Coronary artery (tissue), 2 donors: ENCODE data around the gene DOCK4.

Experiments used
- DNase-seq: peaks from one replicate; pipeline ENCODE4 v3.0.0-alpha.2; 2017; ENCODE audit warnings: low spot score
- H3K27ac ChIP-seq, 2 donors: fragments of 200-600 bp; sonication (generic); one replicate each; pipeline ENCODE4 v1.5.1; 2016 to 2019
- H3K4me3 ChIP-seq: fragments of 200-600 bp; sonication (generic); 2 replicates; pipeline ENCODE4 v1.5.1; 2016; ENCODE audit warnings: mild to moderate bottlenecking, moderate library complexity
- TF ChIP-seq, protein P1 (sequence below): fragments of 200-600 bp; sonication (generic); IDR thresholded peaks from one replicate; pipeline ENCODE4 v1.5.1; 2019; ENCODE audit warnings: antibody characterized with exemption

The DOCK4 gene

DNA sequence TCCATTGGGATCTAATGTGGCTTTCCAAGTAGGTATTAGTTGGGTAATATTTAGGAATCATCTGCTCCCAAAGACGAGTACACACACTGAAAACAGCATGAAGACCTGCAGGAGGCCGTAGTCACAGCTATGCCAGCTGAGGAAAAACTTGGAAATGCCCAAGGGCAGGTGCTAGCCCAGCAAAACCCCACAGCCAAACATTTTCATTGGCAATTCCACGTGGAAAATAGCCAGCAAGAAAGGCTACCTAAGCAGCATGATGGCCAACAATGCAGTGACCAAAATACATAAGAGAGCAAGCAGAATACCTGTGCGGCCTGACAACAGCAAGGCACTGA, 32.7 kb downstream of the DOCK4 start:
- TF ChIP-seq, protein P1, sequence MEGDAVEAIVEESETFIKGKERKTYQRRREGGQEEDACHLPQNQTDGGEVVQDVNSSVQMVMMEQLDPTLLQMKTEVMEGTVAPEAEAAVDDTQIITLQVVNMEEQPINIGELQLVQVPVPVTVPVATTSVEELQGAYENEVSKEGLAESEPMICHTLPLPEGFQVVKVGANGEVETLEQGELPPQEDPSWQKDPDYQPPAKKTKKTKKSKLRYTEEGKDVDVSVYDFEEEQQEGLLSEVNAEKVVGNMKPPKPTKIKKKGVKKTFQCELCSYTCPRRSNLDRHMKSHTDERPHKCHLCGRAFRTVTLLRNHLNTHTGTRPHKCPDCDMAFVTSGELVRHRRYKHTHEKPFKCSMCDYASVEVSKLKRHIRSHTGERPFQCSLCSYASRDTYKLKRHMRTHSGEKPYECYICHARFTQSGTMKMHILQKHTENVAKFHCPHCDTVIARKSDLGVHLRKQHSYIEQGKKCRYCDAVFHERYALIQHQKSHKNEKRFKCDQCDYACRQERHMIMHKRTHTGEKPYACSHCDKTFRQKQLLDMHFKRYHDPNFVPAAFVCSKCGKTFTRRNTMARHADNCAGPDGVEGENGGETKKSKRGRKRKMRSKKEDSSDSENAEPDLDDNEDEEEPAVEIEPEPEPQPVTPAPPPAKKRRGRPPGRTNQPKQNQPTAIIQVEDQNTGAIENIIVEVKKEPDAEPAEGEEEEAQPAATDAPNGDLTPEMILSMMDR: no peak
- DNase-seq: no peak
- Histone ChIP-seq H3K4me3 (no peak overlapping the region), H3K27ac (peak overlapping the region in 1 of 2 donors; percentile 33)

- no peak overlapping the region for H3K4me3 ChIP-seq
- TF ChIP-seq, protein P1: no peak
- no peak for DNase-seq
- H3K27ac ChIP-seq: peak overlapping the region in 1 of 2 donors; percentile 33
Observed at GRCh38 chr7:112172870-112173567, 33.2 kb downstream of the DOCK4 start.

GRCh38 chr7:112171673-112172072, 34.5 kb downstream of the DOCK4 start:
- H3K4me3 ChIP-seq: no peak overlapping the region
- H3K27ac ChIP-seq: no peak overlapping the region
- no peak for DNase-seq
- TF ChIP-seq, protein P1: no peak

DNA sequence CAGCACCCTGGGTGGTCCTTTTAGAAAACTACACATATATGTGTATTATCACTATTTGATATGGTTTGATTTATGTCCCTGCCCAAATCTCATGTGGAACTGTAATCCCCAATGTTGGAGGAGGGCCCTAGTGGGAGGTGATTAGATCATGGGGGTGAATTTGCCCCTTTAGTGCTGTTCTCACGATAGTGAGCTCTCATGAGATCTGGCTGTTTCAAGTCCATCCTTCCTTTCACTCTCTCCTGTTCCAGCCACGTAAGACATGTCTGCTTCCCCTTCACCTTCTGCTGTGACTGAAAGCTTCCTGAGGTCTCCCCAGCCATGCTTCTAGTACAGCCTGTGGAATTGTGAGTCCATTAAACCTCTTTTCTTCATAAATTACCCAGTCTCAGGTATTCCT, 37.3 kb downstream of the DOCK4 start:
- Histone ChIP-seq H3K27ac (no peak overlapping the region), H3K4me3 (no peak overlapping the region)
- no peak for DNase-seq
- TF ChIP-seq, protein P1: no peak

- Histone ChIP-seq H3K4me3 (no peak overlapping the region), H3K27ac (no peak overlapping the region)
- TF ChIP-seq, protein P1: no peak
- DNase-seq: no peak
Observed at GRCh38 chr7:112167147-112167546, 39.1 kb downstream of the DOCK4 start.

- no peak for DNase-seq
- H3K27ac ChIP-seq: peak overlapping the region in 1 of 2 donors; percentile 31
- H3K4me3 ChIP-seq: no peak overlapping the region
- TF ChIP-seq, protein P1: no peak
Observed at GRCh38 chr7:112162784-112163506, 43.3 kb downstream of the DOCK4 start.
